ES-I3 (cell line): ENCODE data around the gene ID3.
A peak's percentile ranks its signal among the peaks of the same experiment; 100 is the strongest.

Experiments
- H3K36me3 ChIP-seq: 2 replicates; pipeline ENCODE4 v1.6.1; 2013; ENCODE audit warnings: mild to moderate bottlenecking, low read length, control low read depth, moderate library complexity; ENCODE audit not compliant: insufficient read depth
- H3K4me1 ChIP-seq: 2 replicates; pipeline ENCODE4 v1.6.1; 2013; ENCODE audit warnings: mild to moderate bottlenecking, control low read depth, low read length; ENCODE audit not compliant: insufficient read depth
- H3K9ac ChIP-seq: 2 replicates; pipeline ENCODE4 v1.6.1; 2013; ENCODE audit warnings: low read depth, mild to moderate bottlenecking, low read length, moderate library complexity
- H3K9me3 ChIP-seq: 2 replicates; pipeline ENCODE4 v1.6.1; 2013; ENCODE audit warnings: mild to moderate bottlenecking, low read length, moderate library complexity; ENCODE audit not compliant: control insufficient read depth, insufficient read depth

Gene ID3, protein sequence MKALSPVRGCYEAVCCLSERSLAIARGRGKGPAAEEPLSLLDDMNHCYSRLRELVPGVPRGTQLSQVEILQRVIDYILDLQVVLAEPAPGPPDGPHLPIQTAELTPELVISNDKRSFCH

DNA sequence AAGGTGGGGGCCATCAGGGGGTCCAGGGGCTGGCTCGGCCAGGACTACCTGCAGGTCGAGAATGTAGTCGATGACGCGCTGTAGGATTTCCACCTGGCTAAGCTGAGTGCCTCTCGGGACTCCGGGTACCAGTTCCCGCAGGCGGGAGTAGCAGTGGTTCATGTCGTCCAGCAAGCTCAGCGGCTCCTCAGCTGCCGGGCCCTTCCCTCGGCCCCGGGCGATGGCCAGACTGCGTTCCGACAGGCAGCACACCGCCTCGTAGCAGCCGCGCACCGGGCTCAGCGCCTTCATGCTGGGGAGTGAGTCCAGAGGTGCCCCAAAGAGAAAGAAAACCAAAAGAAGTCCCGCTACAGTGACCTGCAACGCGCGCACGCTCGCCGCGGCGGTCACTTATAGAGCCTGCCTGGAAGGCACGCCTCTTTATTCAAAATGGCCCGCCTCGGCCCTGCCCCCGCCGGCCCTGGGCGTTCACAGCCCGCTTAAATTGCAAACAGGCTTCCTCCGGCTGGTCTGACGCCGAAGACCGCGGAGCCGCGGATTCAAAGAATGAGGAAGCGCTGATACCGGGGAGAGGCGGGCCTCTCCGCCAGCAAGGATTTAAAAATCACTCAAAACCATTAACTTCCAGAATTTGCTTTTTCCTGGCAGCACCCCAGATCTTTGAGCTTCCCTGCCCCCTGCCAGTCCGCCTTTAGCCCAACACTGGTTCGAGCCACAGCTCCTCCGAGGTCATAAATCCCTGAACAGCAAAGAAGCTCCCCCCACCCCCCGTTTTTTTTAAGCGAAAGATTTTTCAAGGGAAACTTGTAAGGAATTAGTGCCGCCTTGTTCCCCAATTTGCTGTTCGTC, at the start of gene ID3:
TSS of gene ID3 (minus strand) at position 366 of the 849 bp plus-strand sequence. CDS start at position 291, 75 bp downstream.
- H3K4me1 ChIP-seq = peaks cover 35% of the 10 kb centered on the region
- H3K36me3 ChIP-seq = no peaks in the 10 kb centered on the region
- peak within 1 kb of the TSS; percentile 71 for H3K9ac ChIP-seq
- H3K9me3 ChIP-seq = no peaks in the 10 kb centered on the region

DNA sequence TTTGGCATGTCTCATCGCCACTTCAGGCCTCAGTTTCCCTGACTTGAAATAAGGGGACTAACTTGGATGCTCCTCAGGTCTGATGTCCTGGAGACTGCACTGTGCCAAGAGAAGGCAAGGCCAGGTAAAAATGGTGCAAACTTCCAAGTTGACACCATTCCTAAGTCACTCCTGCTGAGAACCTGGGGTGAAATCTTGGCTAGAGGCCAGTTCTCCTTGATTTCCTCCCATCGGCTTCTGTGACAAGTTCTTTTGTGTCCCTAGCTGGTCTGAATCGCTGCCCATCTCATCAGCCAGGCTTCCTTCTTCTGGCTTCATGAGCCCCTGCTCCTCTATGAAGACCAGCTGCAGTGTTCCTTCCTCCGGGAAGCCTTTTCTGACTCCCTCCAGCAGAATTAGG, 48.6 kb upstream of the ID3 start:
- peaks cover 14% of the 10 kb centered on the region; the same call in 1 of the 2 replicates for H3K4me1 ChIP-seq

DNA sequence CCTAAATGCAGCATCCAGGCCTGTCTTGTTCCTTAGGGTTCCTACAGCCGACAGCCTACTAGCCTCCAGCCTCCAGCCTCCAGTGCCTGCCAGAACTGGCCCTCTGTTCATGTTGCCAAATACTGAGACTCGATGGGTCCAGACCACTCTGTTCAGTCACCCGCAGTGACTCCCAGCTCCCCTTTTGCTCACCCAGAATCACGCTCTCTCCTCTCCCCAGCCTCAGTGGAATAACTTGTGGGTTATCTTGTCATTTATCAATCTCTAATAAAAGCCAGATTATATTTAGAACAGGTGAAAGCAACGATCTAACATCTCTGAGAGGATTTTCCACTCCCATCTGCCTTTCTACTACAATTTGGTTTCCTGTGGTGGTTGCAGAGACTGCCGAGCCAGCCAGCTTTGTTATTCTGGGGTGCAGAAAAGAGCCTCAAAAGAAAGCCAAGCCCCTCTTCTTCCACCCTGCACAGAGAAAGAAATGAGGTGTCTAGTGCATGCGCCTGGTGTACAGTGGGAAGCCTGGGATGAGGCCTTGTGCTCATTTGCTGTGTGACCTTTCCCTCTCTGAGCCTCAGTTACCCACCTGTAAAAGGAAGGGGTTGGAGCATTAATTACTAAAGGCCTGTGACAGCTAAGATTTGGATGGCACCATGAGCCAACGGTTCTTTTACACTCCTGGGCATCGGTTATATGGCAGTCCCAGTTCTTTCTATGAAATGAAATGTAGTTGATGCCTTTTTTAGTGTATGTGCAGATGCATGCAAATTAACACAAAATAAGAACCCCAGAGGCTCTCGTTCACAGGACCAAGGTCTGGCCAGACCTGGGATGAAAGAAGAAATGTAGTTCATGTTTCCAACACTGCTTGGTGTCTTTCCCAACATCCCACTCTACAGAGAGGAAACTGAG, 42.9 kb upstream of the ID3 start:
- H3K9ac ChIP-seq = no peak overlapping the region
- peaks cover 28% of the 10 kb centered on the region for H3K4me1 ChIP-seq
- H3K9me3 ChIP-seq = no peaks in the 10 kb centered on the region
- H3K36me3 ChIP-seq = no peaks in the 10 kb centered on the region

More for the DNA sequence above, 48.6 kb upstream of the ID3 start:
- Histone ChIP-seq H3K9me3 (no peaks in the 10 kb centered on the region), H3K36me3 (no peaks in the 10 kb centered on the region), H3K9ac (no peak overlapping the region)

DNA sequence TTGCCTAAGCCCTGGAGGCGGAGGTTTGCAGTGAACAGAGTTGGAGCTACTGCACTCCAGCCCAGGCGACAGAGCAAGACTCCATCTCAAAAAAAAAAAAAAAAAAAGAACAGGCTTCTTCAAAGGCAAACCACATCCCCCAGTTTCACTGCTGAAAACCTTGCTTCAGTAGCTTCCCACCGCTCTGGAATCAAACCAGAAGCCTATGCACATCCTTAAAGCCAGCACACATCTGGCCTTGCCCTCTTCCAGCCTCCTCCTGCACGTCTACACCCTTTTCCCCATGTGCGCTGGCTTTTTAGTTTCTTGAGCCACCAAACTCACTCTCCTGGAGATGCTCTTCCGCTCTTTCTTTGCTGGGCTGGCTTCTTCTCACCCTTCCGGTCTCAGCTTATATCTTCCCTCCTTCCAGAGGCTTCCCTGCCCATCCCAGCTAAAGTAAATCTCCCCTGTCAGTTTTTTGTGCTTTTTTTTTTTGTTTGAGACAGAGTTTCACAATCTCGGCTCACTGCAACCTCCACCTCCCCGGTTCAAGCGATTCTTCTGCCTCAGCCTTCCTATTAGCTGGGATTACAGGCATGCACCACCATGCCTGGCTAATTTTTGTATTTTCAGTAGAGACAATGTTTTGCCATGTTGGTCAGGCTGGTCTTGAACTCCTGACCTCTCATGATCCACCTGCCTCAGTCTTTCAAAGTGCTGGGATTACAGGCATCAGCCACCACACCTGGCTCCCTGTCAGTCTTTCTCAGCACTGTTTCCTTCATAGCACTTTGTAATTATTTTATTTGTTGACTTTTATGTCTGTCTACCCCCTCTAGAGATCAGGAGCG, 42.0 kb upstream of the ID3 start:
- H3K4me1 ChIP-seq = peaks cover 36% of the 10 kb centered on the region
- no peaks in the 10 kb centered on the region for H3K9me3 ChIP-seq
- no peak overlapping the region for H3K9ac ChIP-seq
- H3K36me3 ChIP-seq = no peaks in the 10 kb centered on the region

DNA sequence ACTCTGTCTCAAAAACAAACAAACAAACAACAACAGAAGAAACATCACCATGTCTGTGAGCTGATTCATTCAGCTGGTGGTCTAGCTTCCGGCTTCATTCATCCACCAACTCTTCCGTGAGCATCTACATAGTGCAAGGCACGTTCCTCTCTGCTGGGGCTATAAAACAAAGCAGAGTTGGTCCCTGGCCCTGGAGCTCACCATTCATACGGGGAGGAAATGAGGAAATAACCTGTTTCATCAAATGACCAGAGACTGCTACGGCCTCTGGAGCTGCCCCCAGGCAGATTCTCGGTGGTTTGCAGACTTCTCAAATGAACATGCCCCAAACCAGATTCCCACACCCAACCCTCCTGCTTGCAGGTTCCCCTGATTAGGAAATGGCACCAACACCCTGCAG, 41.0 kb upstream of the ID3 start:
- no peaks in the 10 kb centered on the region for H3K9me3 ChIP-seq
- peaks cover 34% of the 10 kb centered on the region for H3K4me1 ChIP-seq
- H3K9ac ChIP-seq = no peak overlapping the region

DNA sequence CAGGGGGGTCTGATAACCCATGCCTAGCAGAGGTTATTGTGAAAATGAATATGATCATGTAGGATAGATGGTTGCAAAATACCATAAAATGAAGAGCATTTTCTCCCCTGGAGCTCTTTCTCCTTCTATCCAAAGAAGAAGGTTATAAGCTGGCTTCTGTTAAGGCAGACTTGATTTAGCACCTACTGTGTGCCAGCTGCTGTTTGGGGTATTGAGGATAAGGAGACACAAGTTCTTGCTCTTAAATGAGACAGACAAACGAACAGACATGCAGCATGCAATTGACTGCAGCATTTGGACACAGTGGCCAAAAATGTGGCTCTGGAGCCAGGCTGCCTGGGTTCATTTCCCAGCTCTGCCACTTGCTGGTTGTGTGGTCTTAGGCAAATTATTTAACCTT, 39.8 kb upstream of the ID3 start:
- Histone ChIP-seq H3K9me3 (no peaks in the 10 kb centered on the region), H3K36me3 (no peaks in the 10 kb centered on the region), H3K9ac (no peak overlapping the region), H3K4me1 (peaks cover 44% of the 10 kb centered on the region)

More for the DNA sequence above, 41.0 kb upstream of the ID3 start:
- H3K36me3 ChIP-seq = no peaks in the 10 kb centered on the region

DNA sequence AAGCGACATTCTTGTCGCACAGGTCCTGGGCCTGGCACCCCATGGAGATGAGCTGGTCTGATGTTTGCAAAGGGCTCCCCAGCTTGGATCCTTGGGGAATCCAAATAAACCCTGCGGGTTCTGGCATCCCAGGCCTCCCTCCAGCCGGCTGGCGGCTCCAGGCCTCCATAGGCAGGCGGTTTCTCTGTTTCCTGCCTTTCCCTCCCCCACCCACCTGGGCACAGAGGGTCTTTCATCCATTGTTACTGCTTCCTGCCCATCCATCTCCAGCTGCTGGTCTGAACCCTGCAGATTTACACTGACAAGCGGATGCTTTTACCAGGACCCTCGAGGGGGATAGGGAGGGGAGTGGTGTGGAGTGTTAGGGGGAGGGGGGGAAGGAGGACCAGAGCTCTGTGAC, 39.1 kb upstream of the ID3 start:
- H3K36me3 ChIP-seq = no peaks in the 10 kb centered on the region
- H3K9ac ChIP-seq = no peak overlapping the region
- H3K4me1 ChIP-seq = peaks cover 50% of the 10 kb centered on the region
- H3K9me3 ChIP-seq = no peaks in the 10 kb centered on the region

DNA sequence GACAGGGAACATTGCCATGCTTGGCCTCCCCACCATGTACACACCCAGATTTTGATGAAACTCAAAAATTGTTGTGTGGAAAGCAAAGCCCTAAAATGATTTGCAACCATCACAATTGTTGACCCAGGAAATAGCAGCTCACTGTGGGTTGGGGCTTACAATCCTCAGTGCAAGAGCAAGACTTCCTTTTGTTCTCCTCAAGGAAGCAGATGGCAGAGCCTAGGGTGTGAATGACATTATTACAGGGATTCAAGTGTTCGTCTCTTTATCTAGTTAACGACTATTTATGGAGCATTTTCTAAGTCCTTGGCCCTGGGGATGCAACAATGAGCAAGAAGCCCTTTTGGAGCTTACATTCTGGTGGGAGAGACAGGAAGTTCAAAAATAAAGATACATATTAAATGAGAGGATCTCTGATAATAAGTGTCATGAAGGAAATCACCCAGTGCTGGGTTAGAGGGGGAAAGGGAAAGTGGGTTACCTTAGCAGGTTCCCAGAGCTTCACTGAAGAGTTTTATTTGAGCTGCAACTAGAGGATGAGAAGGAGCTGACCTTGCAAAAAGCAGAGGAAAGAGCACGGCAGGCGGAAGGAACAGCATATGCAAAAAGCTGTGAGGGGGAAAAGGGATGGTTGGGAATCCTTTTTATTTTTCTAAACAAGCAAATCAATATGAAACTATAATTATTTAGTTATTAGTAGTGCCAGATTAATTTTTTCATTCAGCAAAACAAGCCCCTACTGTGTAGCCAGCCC, 38.5 kb upstream of the ID3 start:
- Histone ChIP-seq H3K36me3 (no peaks in the 10 kb centered on the region), H3K9me3 (no peaks in the 10 kb centered on the region), H3K4me1 (peaks cover 56% of the 10 kb centered on the region), H3K9ac (no peak overlapping the region; the same call in 1 of the 2 replicates)

DNA sequence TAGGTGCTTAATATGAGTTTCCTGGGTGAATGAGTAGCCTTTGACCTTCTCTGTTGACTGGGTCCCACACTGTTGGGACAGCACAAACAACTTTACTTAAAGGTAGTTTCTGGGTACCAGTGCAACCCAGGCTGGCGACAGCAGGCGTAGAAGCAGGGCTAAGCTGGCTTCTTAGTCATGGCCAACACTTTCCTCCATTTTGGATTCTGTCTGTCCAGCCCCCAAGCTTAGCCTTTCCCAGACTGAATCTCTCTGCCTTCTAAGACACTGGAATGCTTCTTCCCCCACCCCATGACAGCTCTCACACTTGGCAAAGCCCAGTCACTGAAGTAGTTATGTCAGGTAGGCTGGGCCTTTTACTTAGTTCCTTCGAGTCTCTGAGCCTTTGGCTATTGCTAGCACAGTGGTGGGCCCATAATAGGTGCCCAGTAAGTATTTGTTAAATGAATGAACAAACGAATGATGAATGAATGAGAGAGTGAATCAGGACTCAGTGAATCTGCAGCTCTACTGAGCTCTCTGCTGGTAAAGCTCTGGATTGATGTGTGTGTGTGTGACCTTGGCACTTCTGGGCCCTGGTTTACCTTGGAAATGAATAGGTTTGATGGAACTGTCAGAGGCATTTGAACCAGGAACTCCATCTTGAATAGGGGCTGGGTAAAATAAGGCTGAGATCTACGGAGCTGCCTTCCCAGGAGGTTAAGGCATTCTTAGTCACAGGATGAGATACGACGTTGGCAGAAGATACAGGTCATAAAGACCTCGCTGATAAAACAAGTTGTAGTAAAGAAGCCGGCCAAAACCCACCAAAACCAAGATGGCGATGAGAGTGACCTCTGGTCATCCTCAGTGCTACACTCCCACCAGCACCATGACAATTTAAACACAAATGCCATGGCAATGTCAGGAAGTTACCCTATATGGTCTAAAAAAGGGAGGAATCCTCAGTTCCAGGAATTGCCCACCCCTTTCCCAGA, 37.4 kb upstream of the ID3 start:
- Histone ChIP-seq H3K9ac (no peak overlapping the region), H3K36me3 (no peaks in the 10 kb centered on the region), H3K9me3 (no peaks in the 10 kb centered on the region), H3K4me1 (peaks cover 62% of the 10 kb centered on the region)

DNA sequence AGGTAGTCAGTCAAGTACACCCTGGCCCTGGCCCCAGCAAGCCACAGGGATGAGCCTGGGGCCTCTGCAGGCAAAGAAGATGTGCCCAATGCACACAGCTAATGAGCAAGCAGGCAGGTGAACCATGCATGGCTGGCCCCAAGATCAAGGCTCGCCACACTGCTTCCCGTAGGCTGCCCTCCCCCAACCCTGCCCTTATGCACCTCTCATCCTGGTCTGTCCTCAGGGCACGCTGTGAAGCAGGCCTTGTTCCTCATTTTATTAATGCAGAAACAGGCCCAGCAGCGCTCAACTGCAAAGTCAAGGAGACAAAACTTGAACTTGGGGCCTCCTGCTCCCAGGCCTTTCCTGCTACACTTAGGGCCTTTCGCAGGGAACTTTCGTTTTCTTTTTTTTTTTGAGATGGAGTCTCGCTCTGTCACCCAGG, 35.6 kb upstream of the ID3 start:
- Histone ChIP-seq H3K4me1 (peaks cover 68% of the 10 kb centered on the region), H3K36me3 (no peaks in the 10 kb centered on the region), H3K9ac (no peak overlapping the region), H3K9me3 (no peaks in the 10 kb centered on the region)

DNA sequence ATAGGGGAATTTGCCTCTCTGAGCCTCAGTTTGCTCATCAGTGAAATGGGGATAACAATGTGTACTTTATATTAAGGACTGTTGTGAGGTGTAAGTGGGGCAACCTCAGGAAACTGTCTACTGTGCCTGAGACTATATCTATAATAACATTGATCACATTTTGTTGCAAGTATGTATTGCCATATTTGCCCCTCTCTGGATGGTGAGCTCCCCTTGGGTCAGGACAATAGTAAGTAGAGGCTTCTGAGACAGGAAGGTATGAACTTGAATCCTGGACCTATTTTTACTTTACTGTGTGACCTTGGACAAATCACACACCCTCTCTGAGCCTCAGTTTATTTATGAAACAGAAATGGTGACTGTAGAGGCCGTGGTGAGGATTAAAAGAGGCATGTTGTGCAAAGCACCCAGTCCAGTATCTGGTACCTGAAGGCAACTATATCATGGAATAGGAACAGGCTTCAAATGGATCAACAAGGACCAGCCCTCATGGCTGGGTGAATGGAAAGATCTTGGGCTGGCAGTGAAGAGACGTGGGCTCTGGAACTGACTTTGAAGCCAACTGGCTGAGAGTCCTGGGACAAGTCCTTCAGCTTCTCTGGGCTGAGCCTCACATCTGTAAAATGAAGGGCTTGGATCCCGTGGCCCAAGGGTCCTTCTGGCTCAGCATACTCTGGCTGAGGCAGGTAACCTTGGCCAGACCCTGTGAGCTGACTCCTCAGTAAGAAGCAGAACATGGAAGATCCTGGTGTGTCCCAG, 35.0 kb upstream of the ID3 start:
- H3K9me3 ChIP-seq = no peaks in the 10 kb centered on the region
- no peaks in the 10 kb centered on the region for H3K36me3 ChIP-seq
- H3K9ac ChIP-seq = no peak overlapping the region
- H3K4me1 ChIP-seq = peaks cover 69% of the 10 kb centered on the region

DNA sequence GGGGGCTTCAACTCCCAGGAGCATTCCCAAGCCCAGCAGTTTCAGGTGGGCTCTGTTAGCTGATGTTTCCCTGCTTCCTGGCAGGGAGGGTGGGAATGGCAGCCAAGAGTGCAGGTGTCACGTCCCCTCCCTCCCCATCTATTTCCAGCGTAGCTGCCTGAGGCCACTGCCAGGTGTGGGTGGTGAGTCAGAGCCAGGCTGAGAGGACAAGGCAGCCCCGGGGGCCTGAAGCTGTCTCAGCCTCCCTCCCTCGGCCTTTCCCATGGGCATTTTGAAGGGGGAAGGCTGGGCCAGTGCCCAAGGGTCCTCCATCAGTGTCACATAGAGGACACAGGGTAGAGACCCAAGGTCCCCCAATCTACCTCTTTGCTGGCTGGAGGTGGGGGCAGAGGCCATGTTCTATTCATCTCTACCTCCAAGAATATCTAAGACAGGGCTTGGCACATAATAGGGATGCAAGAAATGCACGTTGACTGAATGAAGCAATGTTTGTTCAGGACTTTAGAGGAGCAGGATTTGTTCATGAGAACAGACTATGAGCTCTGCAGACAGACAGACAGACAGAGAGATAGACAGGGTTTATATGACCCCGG, 34.4 kb upstream of the ID3 start:
- no peaks in the 10 kb centered on the region for H3K36me3 ChIP-seq
- peaks cover 68% of the 10 kb centered on the region for H3K4me1 ChIP-seq

More for the DNA sequence above, 34.4 kb upstream of the ID3 start:
- H3K9ac ChIP-seq = no peak overlapping the region
- no peaks in the 10 kb centered on the region for H3K9me3 ChIP-seq
